SK-N-SH (cell line): ENCODE results near the gene COL17A1. TPM values are rescaled to one million over a fixed set of nuclear protein-coding genes. Genes with fewer than 3 reads are reported as not detected.

Experiments
- CTCF ChIA-PET: fragments of 300-600, 350-600 bp; formaldehyde crosslinking; extraction: SDS; loops from one replicate; lab custom pipeline; 2021; lab: Yijun Ruan, JAX
- POLR2A ChIA-PET: fragments of 350-600 bp; sonication (Branson Sonifier 250); formaldehyde crosslinking; extraction: SDS; loops from one replicate; lab custom pipeline; 2020; ENCODE audit warnings: antibody characterized with exemption, inconsistent platforms; lab: Yijun Ruan, JAX
- DNase-seq: peaks from one replicate; pipeline ENCODE4 v3.0.0; 2012
- H2AFZ ChIP-seq: fragments of 200-600 bp; sonication (generic); 2 replicates; pipeline ENCODE4 v1.8.1; 2016; ENCODE audit warnings: antibody characterized with exemption, mild to moderate bottlenecking, low read depth
- H3F3A ChIP-seq: fragments of 200-600 bp; sonication (generic); replicated peaks from 2 replicates; pipeline ENCODE3; 2016; ENCODE audit warnings: antibody characterized with exemption, mild to moderate bottlenecking; ENCODE audit not compliant: insufficient read depth
- H3K27ac ChIP-seq, 2 experiments: fragments of 200-500 bp in 1 of 2; fragments of 200-600 bp in 1 of 2; sonication (Bioruptor generic) in 1 of 2; sonication (generic), shearing (Covaris generic) in 1 of 2; 2 replicates each; pipeline versions ENCODE4 v1.5.1 to v1.6.1; 2014 to 2016; ENCODE audit warnings: low read depth in 2 of 2, inconsistent platforms in 1 of 2, low read length in 1 of 2, mild to moderate bottlenecking in 1 of 2, mixed read lengths in 1 of 2
- H3K27me3 ChIP-seq: fragments of 200-600 bp; sonication (generic), shearing (Covaris generic); 2 replicates; pipeline ENCODE4 v1.6.1; 2016; ENCODE audit warnings: mixed run types; ENCODE audit not compliant: insufficient read depth
- H3K36me3 ChIP-seq, 2 experiments: fragments of 200-500 bp in 1 of 2; fragments of 200-600 bp in 1 of 2; sonication (Bioruptor generic) in 1 of 2; sonication (generic) in 1 of 2; replicated peaks in 1 of 2; 2 replicates each; pipeline versions ENCODE3 to v1.5.1; 2014 to 2016; ENCODE audit warnings: low read length in 1 of 2, mild to moderate bottlenecking in 1 of 2; ENCODE audit not compliant: insufficient read depth in 2 of 2, control insufficient read depth in 1 of 2
- H3K4me1 ChIP-seq, 2 experiments: fragments of 200-500 bp in 1 of 2; fragments of 200-600 bp in 1 of 2; sonication (Bioruptor generic) in 1 of 2; sonication (generic), shearing (Covaris generic) in 1 of 2; 2 replicates each; pipeline versions ENCODE4 v1.5.1 to v1.6.1; 2014 to 2016; ENCODE audit warnings: low read depth in 1 of 2, low read length in 1 of 2, mixed run types in 1 of 2; ENCODE audit not compliant: insufficient read depth in 2 of 2, control insufficient read depth in 1 of 2
- H3K4me2 ChIP-seq: fragments of 200-600 bp; sonication (generic), shearing (Covaris generic); 2 replicates; pipeline ENCODE4 v1.6.1; 2017; ENCODE audit warnings: mixed run types
- H3K4me3 ChIP-seq, 2 experiments: fragments of 200-500 bp in 1 of 2; fragments of 200-600 bp in 1 of 2; sonication (Bioruptor generic) in 1 of 2; sonication (generic), shearing (Covaris generic) in 1 of 2; 2 replicates each; pipeline versions ENCODE4 v1.5.1 to v1.8.1; 2014 to 2016; ENCODE audit warnings: low read depth in 2 of 2, inconsistent platforms in 1 of 2, low read length in 1 of 2, mild to moderate bottlenecking in 1 of 2, mixed read lengths in 1 of 2, moderate library complexity in 1 of 2
- H3K79me2 ChIP-seq: fragments of 200-600 bp; sonication (generic); 2 replicates; pipeline ENCODE4 v1.8.1; 2017; ENCODE audit warnings: mild to moderate bottlenecking; ENCODE audit not compliant: insufficient read depth
- H3K9ac ChIP-seq: fragments of 200-600 bp; sonication (generic); 2 replicates; pipeline ENCODE4 v1.6.1; 2017; ENCODE audit warnings: mixed run types
- H3K9me2 ChIP-seq: fragments of 200-600 bp; sonication (generic); 2 replicates; pipeline ENCODE4 v1.6.1; 2017; ENCODE audit warnings: mixed run types
- H3K9me3 ChIP-seq: fragments of 200-600 bp; sonication (generic); 2 replicates; pipeline ENCODE4 v1.6.1; 2017; ENCODE audit warnings: mixed run types, mild to moderate bottlenecking, moderate library complexity
- H4K20me1 ChIP-seq: fragments of 200-600 bp; sonication (generic); 2 replicates; pipeline ENCODE4 v1.6.1; 2017; ENCODE audit warnings: mild to moderate bottlenecking, mixed run types; ENCODE audit not compliant: insufficient read depth
- CTCF ChIP-seq: fragments of 200-600 bp; sonication (generic); IDR thresholded peaks from 2 replicates; pipeline ENCODE4 v1.6.1; 2017; ENCODE audit warnings: antibody characterized with exemption, mild to moderate bottlenecking, moderate library complexity
- EP300 ChIP-seq, 2 experiments: IDR thresholded peaks; 2 replicates each; pipeline versions ENCODE4 v1.4.0 to v1.6.1; 2012; ENCODE audit warnings: borderline replicate concordance in 1 of 2, low read depth in 1 of 2, low read length in 1 of 2
- FOSL2 ChIP-seq: IDR thresholded peaks from 2 replicates; pipeline ENCODE4 v1.4.0; 2012; ENCODE audit warnings: low read depth, mild to moderate bottlenecking, moderate library complexity, borderline replicate concordance
- FOXJ3 ChIP-seq: sonication (generic); formaldehyde crosslinking; IDR thresholded peaks from 2 replicates; pipeline ENCODE4 v1.5.1; 2020; ENCODE audit warnings: mild to moderate bottlenecking, missing genetic modification reagents
- FOXM1 ChIP-seq: IDR thresholded peaks from 2 replicates; pipeline ENCODE4 v1.4.0; 2012; ENCODE audit warnings: low read depth, mild to moderate bottlenecking
- GABPA ChIP-seq: IDR thresholded peaks from 2 replicates; pipeline ENCODE4 v1.4.0; 2012; ENCODE audit warnings: low read depth, mild to moderate bottlenecking
- GATA2 ChIP-seq: sonication (generic); formaldehyde crosslinking; IDR thresholded peaks from 2 replicates; pipeline ENCODE4 v1.5.0; 2020; ENCODE audit warnings: mild to moderate bottlenecking, missing genetic modification reagents
- IRF3 ChIP-seq: fragments of 150-350 bp; IDR thresholded peaks from 2 replicates; pipeline ENCODE4 v1.6.1; 2016; ENCODE audit warnings: mild to moderate bottlenecking, low read depth, low read length
- MEF2A ChIP-seq: IDR thresholded peaks from 2 replicates; pipeline ENCODE4 v1.4.0; 2012; ENCODE audit warnings: low read depth, borderline replicate concordance
- MXI1 ChIP-seq: IDR thresholded peaks from 2 replicates; pipeline ENCODE4 v1.6.1; 2012; ENCODE audit warnings: mild to moderate bottlenecking, low read depth, low read length, improper control_type of control experiment
- NFIC ChIP-seq: IDR thresholded peaks from 2 replicates; pipeline ENCODE4 v1.4.0; 2012; ENCODE audit warnings: borderline replicate concordance
- POLR2AphosphoS5 ChIP-seq: IDR thresholded peaks from 2 replicates; pipeline ENCODE4 v1.6.1; 2012; ENCODE audit warnings: low read depth, low read length
- RAD21 ChIP-seq: IDR thresholded peaks from 2 replicates; pipeline ENCODE4 v1.6.1; 2012; ENCODE audit warnings: mild to moderate bottlenecking, low read length
- RXRA ChIP-seq: IDR thresholded peaks from 2 replicates; pipeline ENCODE4 v1.4.0; 2012; ENCODE audit warnings: low read depth, mild to moderate bottlenecking, borderline replicate concordance
- SMC3 ChIP-seq: IDR thresholded peaks from 2 replicates; pipeline ENCODE4 v1.6.1; 2012; ENCODE audit warnings: low read depth, low read length, improper control_type of control experiment
- TAF1 ChIP-seq: IDR thresholded peaks from 2 replicates; pipeline ENCODE4 v1.6.1; 2012; ENCODE audit warnings: low read depth, mild to moderate bottlenecking, low read length, moderate library complexity, borderline replicate concordance
- TCF12 ChIP-seq: IDR thresholded peaks from 2 replicates; pipeline ENCODE4 v1.4.0; 2012
- TEAD4 ChIP-seq: IDR thresholded peaks from 2 replicates; pipeline ENCODE4 v1.4.0; 2012; ENCODE audit warnings: mild to moderate bottlenecking, borderline replicate concordance; ENCODE audit not compliant: insufficient read depth
- YY1 ChIP-seq: IDR thresholded peaks from 2 replicates; pipeline ENCODE4 v1.4.0; 2012; ENCODE audit warnings: low read depth, mild to moderate bottlenecking
- WGBS: methylation state at CpG from one replicate; pipeline ENCODE4 v1.1.6; 2017; ENCODE audit warnings: low lambda C conversion rate; 5-methylcytosine and 5-hydroxymethylcytosine counted together
- polyA plus RNA-seq, 3 experiments: library from polyadenylated mRNA; depleted of rRNA; stranded (reverse); fragments of >200 nt; gene quantifications; 2 replicates each; pipeline ENCODE4 v1.2.3, GENCODE V29; 2012
- TF ChIP-seq, protein P1 (sequence below): IDR thresholded peaks from 2 replicates; pipeline ENCODE4 v1.4.0; 2012; ENCODE audit warnings: low read depth
- TF ChIP-seq, protein P2 (sequence below): IDR thresholded peaks from 2 replicates; pipeline ENCODE4 v1.4.0; 2012; ENCODE audit warnings: low read depth, borderline replicate concordance

COL17A1 gene
- polyA plus RNA-seq, 1 of the 3 experiments (the other 2 are of a cell fraction) = 0.12 TPM

DNA sequence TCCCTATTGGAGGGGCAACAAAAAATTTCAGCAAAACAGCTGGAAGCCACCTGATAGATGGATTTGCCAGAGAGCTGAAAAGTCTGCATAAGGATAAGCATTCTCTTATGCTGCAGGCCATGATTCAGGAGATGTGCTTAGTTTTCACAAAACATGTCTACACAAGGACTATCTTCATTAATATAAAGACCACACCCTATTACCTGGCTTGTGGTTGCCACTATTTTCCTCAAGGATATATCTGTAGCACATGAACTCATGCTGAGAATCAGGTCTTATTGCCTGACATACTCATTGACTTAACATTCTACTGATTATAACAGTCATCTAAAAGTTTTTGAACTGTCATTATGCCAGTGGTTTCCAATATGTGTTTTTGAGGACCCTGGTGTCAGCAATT lies 7.1 kb upstream of the COL17A1 start (continued):
- TF ChIP-seq FOXM1 = no peak
- TF ChIP-seq GATA2 (CRISPR knock-in tag) = no peak
- TF ChIP-seq MEF2A = no peak
- no peak for TF ChIP-seq NFIC
- TF ChIP-seq, protein P1, sequence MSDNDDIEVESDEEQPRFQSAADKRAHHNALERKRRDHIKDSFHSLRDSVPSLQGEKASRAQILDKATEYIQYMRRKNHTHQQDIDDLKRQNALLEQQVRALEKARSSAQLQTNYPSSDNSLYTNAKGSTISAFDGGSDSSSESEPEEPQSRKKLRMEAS = no peak
- TF ChIP-seq, all 33 proteins: peak for 0

- WGBS = 86% methylated on average over 2 of the region's 2 CpGs
- Histone ChIP-seq H3K9me3 (peaks cover 12% of the 10 kb centered on the region; the same call in 1 of the 2 replicates), H3K4me1 (no peaks in the 10 kb centered on the region), H3K4me3 (no peak overlapping the region), H3K27me3 (no peaks in the 10 kb centered on the region), H3K27ac (no peak overlapping the region), H2AFZ (no peak overlapping the region), H4K20me1 (no peaks in the 10 kb centered on the region), H3K79me2 (no peaks in the 10 kb centered on the region), H3F3A (peaks cover 15% of the 10 kb centered on the region), H3K36me3 (no peaks in the 10 kb centered on the region), H3K9ac (no peak overlapping the region)
- DNase-seq = no peak
- CTCF ChIA-PET = interaction anchor here (1.2 to 3.1 kb wide), 3 partner anchors 10 to 31 kb away, joined by 3 to 12 read pairs (median 4); partner anchors contain the start of gene SFR1
- TF ChIP-seq GATA2 (CRISPR knock-in tag) (no peak), GABPA (no peak), RAD21 (no peak), TAF1 (no peak), NFIC (no peak), FOSL2 (no peak)
- TF ChIP-seq, all 33 proteins: peak for 0
- Histone ChIP-seq H3K9me2 (no peaks in the 10 kb centered on the region), H3K4me2 (no peak overlapping the region)
- POLR2A ChIA-PET = no interaction called here
Measured at GRCh38 chr10:104090611-104091010, 4.9 kb upstream of the COL17A1 start.

DNA sequence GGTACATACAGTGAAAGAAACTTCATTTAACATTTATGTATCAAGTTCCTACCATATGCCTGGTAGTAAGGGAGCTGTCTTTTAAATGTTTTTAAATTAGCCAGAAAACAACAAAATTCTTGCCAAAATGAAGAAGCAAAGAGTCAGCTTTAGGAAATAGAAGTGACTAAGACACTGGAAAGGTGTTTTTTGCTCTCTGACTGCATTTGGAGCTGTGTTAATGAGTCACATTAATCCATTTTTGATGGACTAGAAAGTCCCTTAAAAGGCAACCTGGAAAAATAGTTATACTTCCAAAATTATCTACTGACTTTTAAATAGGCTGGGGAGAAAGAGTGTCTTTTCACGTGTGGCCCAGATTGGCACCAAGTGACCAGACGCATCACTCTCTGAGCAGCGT lies 3.9 kb upstream of the COL17A1 start:
- Histone ChIP-seq H3K36me3 (no peaks in the 10 kb centered on the region), H2AFZ (no peak overlapping the region), H3K4me3 (no peak overlapping the region), H3K4me2 (no peak overlapping the region), H4K20me1 (no peaks in the 10 kb centered on the region), H3K27ac (no peak overlapping the region), H3K79me2 (no peaks in the 10 kb centered on the region), H3K4me1 (no peaks in the 10 kb centered on the region), H3K9me2 (no peaks in the 10 kb centered on the region), H3K9me3 (peaks cover 12% of the 10 kb centered on the region; the same call in 1 of the 2 replicates), H3K27me3 (no peaks in the 10 kb centered on the region), H3F3A (peaks cover 15% of the 10 kb centered on the region), H3K9ac (no peak overlapping the region)
- TF ChIP-seq IRF3 = no peak
- TF ChIP-seq FOSL2 = no peak
- TF ChIP-seq SMC3 = no peak
- TF ChIP-seq MEF2A = no peak
- no peak for TF ChIP-seq CTCF
- no peak for TF ChIP-seq NFIC
- TF ChIP-seq EP300 (IDR thresholded peaks at IDR 0.05; ENCODE audit: borderline replicate concordance in 1 of 2, low read depth in 1 of 2, low read length in 1 of 2) = no peak
- TF ChIP-seq POLR2AphosphoS5 = no peak
- TF ChIP-seq, protein P2, sequence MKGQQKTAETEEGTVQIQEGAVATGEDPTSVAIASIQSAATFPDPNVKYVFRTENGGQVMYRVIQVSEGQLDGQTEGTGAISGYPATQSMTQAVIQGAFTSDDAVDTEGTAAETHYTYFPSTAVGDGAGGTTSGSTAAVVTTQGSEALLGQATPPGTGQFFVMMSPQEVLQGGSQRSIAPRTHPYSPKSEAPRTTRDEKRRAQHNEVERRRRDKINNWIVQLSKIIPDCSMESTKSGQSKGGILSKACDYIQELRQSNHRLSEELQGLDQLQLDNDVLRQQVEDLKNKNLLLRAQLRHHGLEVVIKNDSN = no peak
- TF ChIP-seq YY1 = no peak
- TF ChIP-seq MXI1 = no peak
- TF ChIP-seq TEAD4 = no peak
- TF ChIP-seq FOXM1 = no peak
- TF ChIP-seq TCF12 = no peak
- TF ChIP-seq GABPA = no peak
- TF ChIP-seq, protein P1 = no peak
- TF ChIP-seq FOXJ3 = no peak
- no peak for TF ChIP-seq RXRA
- no peak for DNase-seq
- ChIA-PET CTCF (interaction anchor here (1.0 to 3.1 kb wide), 3 partner anchors 9 to 32 kb away, joined by 3 to 12 read pairs (median 4); partner anchors contain the start of gene SFR1), POLR2A (no interaction called here)
- 87% methylated on average over 3 of the region's 3 CpGs for WGBS
